HPDE6-E6E7 (cell line): ENCODE results near the gene CTIF.

Source experiments
- DNase-seq: peaks from one replicate; pipeline ENCODE4 v3.0.0; 2011; ENCODE audit warnings: missing footprints; ENCODE audit errors: extremely low spot score

Gene CTIF

GRCh38 chr18:48621240-48621639 lies 82.4 kb downstream of the CTIF start:
- DNase-seq: peak; percentile 76

- no peak for DNase-seq
Observed at GRCh38 chr18:48621815-48622555, 83.2 kb downstream of the CTIF start.

- DNase-seq: no peak
Observed at GRCh38 chr18:48622911-48623431, 84.1 kb downstream of the CTIF start.

- no peak for DNase-seq
Observed at GRCh38 chr18:48623468-48624235, 84.8 kb downstream of the CTIF start.

- no peak for DNase-seq
Observed at GRCh38 chr18:48624856-48625255, 86.0 kb downstream of the CTIF start.

- DNase-seq: no peak
Observed at GRCh38 chr18:48627216-48627615, 88.4 kb downstream of the CTIF start.

GRCh38 chr18:48629730-48630324 lies 91.0 kb downstream of the CTIF start:
- peak; percentile 89 for DNase-seq

GRCh38 chr18:48631851-48632250 lies 93.0 kb downstream of the CTIF start:
- DNase-seq: no peak

- no peak for DNase-seq
Observed at GRCh38 chr18:48632676-48633257, 93.9 kb downstream of the CTIF start.

GRCh38 chr18:48634491-48634890 lies 95.7 kb downstream of the CTIF start:
- DNase-seq: no peak

- no peak for DNase-seq
Observed at GRCh38 chr18:48634975-48635374, 96.1 kb downstream of the CTIF start.

GRCh38 chr18:48635806-48636205 lies 97.0 kb downstream of the CTIF start:
- no peak for DNase-seq

GRCh38 chr18:48636436-48636835 lies 97.6 kb downstream of the CTIF start:
- no peak for DNase-seq

- no peak for DNase-seq
Observed at GRCh38 chr18:48637081-48637990, 98.5 kb downstream of the CTIF start.

GRCh38 chr18:48638451-48638850 lies 99.6 kb downstream of the CTIF start:
- no peak for DNase-seq

GRCh38 chr18:48638896-48639771 lies 100.3 kb downstream of the CTIF start:
- DNase-seq: no peak

GRCh38 chr18:48639772-48640432 lies 101.1 kb downstream of the CTIF start:
- no peak for DNase-seq

GRCh38 chr18:48640566-48641270 lies 101.9 kb downstream of the CTIF start:
- DNase-seq: no peak

GRCh38 chr18:48641981-48642380 lies 103.2 kb downstream of the CTIF start:
- DNase-seq: no peak
